UCSD-AML1 (cell line): ENCODE data around the gene FHIT.

Source experiments
- DNase-seq: peaks from one replicate; lab custom pipeline; 2025; ENCODE audit not compliant: unreplicated experiment; lab: John Stamatoyannopoulos, UW

Gene FHIT

DNA sequence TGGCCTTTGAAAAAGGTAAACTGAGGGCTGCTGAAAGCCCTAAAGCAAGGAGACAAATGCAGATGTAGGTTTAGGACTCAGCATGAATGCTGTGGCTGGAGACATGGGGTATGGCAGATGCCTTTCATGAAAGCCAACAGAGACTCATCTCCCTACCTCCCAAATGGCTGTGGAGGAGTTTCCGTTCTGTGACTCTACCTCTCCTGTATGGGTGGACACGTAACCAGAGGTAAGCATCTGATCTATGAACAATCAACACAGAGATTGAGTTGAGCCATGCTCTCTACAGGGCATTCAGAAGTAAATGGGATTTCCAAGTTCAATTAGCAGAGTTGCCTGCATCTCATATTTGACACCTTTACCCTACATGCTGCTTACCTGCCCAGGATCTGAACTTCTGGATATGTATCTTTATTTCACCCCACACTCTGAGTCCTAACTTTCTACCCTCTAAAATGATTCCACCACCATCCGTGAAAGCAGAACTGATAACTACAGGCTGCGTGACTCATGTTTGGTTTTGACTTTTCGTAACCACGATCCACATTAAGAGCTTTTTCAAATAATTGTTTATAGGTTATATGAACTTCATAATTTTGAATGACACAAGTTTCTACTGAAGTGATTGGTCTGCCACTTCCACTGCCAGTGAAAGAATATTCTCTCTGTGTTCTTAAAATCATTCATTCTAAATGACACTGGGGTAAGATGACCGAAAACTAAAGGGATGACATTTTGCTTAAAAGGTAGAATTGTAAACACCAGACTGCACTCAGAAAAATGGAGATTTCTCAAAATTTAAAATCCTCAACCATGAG lies 1058.7 kb downstream of the FHIT start:
- no peak for DNase-seq

DNA sequence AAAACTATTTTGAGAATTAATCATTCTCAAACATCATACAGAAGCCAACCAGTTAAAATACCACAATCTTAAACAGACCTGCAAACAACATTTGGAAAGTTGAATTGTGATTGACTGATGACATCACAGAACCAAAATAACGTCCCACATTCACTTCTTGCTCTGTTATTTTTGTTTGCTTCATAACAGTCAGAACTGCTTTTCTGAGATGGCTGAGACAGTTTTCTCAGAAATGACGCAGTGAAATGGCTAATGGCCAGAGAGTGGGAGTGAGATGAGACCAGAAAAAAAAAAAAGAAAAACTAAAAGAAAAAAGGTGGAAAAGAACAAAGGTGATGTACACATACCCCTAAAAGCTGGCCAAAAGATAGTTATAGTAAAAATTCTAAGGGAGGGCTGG lies 1061.2 kb downstream of the FHIT start:
- DNase-seq = no peak

DNA sequence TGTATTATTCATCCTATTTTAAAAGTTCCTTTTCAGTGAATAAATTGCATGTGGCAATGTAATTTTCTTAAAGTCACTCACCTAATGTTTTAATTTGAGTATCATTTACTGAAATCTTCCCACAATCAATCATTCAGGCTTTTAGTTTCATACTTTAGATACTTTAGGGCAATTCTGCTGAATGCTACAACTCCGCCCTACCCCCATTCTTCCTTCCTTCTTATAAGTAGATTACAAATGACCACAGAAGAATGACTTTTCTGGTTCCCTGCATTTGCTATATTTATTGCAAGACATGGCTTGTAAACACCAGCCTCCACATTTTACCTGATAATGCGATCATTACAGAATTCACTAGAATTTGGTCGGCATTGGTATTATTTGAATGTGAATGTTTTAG lies 1061.9 kb downstream of the FHIT start:
- no peak for DNase-seq

DNA sequence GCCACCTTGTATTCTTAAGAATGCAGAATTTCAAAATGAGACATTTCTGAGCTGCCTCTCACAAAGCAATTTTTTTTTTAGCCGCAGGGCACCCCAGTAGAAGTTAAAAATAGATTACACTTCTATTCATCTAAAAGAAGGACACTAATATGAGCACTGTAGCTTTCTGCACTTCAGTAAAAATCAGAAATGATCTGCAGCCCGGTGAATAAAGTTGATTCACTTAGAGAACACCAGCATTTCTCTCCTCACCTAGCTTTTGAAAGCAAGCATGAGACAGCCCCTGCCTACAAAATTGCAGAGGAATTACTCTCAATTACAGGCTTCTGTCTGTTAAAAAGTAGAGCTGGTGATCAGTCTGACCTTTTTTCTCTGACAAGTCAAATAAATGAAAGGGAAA lies 1062.4 kb downstream of the FHIT start:
- DNase-seq = no peak

DNA sequence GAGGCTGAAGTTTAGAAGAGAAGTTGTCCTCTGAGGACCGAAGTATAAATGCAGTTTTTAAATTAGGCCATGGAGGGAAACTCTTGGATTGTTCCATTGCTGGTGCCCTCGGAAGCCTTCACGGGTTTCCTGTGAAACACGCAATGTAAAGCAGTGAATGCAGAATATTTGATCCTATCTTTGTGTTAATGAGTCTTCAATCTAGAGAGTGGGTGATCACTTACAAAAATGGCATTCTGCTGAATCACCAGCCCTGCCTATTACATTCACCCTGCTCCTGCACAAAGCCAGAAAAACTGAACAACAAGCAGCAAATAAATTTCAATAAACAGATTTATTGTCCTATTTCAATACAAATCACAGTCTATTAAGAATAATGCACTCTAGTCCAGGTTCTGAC lies 1063.9 kb downstream of the FHIT start:
- DNase-seq = no peak

DNA sequence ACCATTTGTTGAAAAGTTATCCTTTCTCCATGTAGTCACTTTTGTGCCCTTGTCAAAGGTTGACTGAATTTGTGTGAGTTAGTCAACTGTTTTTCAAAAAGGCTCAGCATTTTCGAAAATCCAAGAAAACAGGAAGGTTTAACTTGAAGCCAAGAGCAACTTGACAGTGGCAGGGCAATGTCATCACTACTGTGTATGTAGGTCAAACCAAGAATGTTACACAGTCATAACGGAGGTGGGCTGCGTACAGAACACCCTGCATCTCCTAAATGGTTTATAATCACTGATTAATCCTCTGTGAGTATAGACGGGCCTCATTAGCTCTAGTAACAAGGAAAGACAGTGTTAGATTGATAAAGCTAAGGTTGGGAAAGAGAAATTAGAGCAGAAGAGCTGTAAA lies 1064.9 kb downstream of the FHIT start:
- no peak for DNase-seq

DNA sequence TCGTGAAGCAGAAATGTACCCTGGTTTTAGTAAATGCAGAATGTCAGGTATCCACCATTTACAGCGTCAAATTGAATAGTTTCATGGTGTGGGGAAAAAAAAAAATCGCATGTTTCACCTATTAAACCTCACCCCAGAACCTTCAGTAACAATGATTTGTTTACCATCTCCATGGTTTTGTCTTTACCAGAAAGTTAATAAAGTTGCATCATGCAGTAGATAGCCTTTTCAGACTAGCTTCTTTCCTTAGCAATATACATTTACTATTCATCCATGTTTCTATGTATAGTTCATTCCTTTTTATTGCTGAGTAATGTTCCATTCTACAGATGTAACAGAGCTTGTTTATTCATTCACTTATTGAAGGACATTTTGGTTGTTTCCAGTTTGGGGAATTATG lies 1066.1 kb downstream of the FHIT start:
- no peak for DNase-seq

DNA sequence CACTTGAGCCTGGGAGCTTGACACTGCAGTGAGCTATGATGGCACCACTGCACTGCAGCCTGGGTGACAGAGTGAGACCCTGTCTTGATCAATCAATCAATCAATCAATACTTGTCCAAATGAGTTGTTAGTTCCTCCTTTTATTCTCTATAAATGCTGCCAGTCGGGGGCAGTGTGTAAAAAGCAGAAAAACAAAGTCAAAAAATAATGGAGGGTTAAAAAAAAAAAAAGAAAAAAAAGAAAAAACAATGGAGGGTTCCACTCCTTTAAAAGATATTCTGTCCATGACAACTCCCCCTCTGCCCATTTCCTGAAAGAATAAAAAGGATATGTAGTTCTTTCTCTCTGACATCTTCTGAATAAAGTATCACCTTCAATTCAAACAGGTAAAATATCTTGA lies 1068.6 kb downstream of the FHIT start:
- DNase-seq = no peak

DNA sequence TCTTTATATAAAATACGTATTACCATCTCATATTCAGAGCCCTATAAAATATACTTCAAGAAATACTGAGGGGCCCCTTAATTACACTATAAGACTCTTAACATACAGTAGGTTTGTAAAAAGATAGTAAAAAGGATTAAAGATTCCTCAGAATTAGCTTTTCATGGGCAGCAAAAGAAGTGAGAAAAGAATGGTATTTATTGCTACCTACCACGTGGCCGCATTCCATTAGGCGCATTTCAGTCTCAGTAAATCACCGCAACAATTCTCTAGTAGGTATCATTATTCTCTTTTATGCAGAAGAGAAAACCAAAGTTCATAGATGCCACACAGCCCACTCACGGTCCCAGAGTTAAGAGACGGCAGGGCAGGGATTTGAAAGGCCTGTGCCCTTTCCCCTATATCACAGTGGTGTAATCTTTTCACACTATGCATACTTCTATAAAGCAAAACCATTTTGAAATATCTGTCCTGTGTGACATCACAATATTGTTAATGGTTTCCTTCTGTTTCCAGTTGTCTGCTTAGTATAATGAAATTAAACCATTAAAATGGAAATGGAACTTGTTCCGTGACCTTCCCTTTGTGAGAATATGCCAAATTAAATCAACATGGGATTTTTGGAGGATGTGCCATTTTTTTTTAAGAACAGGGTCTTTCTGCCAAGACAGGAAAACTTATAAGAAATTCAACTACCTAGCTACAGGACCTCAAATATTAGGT lies 1072.2 kb downstream of the FHIT start:
- no peak for DNase-seq

DNA sequence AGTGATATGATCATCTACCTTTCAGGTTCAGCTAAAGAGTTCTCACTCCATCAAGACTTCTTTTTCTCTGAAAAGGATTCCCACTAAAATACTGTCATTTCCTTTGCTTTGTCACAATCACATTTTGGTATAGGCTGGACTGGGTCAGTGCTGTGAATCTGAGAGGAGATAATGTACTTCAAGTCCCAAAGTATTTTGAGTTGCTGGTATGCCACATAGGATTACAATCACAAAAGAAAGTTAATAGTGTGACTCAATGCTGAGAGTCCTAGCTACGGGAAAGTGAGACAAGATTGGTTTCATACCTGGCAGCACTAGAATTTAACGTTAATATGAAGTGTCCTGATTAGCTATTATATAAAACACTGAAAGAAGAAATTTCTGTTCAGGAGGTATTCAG lies 1073.5 kb downstream of the FHIT start:
- DNase-seq = no peak

DNA sequence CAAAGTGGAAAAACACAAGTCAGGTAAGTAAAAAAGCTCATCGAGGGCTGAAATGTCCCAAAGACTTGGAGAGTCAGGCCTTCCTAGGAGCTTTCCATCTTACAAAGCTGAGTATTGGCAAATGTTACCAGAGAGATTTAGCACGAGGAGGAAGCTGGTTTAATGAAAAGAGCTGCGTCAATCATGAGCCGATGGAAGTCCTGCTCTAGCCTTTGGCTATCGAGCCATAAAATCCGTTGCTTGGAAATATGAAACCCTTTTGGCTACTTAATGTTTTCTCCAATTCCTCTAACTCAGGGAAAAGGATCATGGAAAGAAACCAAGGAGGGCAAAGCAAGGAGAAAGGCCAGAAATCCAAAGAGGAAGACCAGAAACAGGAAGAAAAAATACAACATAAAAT lies 1074.6 kb downstream of the FHIT start:
- no peak for DNase-seq

DNA sequence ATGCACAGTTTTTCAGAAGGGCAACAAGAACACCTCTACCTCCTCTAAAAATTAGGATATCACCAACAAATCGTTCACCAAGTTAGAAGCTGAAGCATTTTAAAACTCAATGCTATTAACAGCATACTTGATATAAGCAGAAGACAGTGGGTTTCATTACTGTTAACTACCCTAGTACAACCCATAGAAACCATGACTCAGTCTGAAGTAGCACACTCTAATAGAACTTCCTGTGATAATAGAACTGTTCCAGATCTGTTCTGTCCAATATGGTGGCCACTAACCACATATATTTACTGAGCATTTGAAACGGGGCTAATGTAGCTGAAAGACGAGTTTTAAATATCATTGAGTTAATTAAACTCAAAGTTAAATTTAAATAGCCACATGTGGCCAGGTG lies 1075.6 kb downstream of the FHIT start:
- DNase-seq = no peak

DNA sequence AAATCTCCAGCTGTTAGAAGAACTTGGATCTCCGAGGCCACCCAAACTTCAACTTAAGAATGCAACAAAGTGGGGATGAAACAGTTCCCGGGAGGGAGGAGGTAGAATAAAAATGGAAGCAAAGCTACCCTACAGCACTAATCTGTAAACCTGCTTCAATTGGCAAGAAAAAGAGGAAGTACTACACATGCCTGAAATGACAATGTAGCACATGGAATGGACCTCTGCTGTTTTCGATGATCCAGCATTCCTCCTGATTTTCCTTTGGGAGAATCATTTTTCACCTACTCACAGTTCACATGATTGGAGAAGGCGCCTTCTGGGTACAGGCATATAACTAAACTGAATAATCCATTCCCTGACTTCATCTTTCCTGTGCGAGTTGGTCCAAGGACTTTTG lies 1081.5 kb downstream of the FHIT start:
- no peak for DNase-seq

DNA sequence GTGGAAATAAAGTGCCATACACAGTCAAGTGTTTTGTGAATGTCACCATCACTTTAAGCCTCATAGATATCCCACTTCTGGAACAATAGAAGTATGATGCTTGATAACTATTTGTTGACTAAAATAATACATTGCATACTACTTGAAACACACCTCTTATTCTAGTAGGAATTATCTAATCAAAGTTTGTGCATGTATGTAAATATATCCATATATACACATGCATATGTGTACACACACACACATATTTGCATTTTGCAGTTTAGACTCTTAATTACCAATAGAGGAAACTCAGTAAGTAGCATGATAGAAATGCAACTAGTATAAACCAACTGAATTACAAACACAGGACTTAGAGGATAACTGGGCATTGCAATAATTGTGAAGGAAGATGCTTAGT lies 1084.1 kb downstream of the FHIT start:
- no peak for DNase-seq

DNA sequence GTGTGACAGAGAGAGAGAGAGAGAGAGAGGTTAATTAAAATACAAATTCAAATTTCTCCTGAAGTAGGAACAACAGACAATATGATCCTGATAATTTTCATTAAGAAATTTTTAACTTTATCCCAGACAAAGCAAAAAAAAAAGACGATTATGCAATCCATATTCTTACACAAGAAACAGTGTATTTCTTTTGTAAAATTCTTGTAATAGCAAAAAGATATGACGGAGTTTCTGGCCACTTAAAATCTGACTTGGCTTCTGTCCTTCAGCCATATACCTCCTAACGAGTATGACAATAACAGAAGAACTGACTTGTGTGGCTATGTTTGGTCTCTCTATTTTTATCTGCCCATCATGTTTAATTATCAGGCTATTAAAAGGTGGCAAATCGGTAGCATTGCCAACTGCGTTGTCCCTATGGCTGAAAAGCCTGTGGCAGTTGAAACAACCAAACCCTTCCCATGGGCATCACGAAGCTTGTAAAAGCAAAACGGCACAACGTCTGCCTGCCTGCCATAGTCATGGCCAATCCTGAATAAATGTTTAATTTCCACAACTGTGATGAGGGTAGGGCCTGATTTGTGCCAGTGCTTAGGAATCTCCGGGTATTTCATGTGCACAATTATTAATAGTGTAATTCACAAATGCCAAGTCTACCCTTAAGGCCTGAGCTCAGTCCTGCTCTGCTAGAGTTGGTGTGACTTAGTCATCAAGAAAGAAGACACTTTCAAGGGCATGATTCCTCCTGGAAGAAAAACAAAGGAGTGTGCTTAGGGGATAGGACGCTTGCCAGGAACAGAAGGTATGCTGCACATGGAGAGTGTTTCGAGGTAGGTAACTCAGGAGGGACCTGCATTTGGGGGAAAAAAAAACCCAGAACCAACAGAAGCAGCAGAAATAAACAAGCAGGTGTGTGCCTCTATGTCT lies 1090.2 kb downstream of the FHIT start:
- no peak for DNase-seq

DNA sequence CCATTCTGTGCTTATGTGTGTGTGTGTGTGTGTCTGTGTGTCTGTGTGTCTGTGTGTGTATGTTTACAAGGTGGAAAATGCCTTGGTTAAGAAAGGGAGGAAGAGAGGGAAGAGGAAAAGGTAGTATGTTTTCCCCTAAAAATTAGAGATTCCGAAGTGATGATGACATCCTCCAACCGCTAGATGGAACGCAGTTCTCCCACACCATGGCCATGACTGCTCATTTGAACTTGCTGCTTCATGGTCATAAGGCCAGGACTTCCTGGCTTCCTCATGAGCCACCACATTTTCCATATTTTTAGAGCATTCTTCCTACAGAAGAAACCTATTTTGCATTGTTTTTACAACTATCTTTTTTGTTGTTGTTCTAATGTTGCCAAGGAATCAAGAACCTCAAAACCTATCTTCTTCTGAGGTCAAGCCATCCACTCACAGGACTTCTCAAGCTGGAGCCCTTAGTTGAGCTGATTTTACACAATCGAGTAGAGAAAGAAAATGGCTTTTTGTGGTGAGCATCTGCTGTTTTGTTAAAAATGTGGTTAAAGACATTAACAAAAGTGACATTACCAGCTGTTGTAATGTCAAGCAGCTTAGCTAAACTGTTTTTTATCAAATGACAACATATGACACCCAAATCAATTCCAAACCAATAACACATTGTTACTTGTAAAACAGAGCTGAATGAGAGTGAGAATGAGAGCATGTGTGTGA lies 1091.0 kb downstream of the FHIT start:
- DNase-seq = no peak

DNA sequence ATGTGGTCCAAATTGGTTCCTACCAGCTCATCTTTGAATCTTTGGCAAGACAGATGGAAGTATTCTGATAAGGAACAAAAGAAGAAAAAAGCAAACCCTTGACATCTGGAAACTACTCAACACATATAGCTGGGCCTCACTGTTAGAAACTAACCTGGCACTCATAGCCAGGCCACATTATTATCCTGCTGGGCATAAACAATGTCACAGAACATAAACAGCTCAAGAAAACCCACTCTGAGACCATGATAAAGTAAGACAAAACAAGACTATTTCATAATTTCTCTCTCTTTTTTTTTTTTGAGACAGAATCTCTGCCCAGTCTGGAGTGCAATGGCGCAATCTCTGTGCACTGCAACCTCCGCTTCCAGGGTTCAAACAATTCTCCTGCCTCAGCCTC lies 1093.2 kb downstream of the FHIT start:
- DNase-seq = no peak

DNA sequence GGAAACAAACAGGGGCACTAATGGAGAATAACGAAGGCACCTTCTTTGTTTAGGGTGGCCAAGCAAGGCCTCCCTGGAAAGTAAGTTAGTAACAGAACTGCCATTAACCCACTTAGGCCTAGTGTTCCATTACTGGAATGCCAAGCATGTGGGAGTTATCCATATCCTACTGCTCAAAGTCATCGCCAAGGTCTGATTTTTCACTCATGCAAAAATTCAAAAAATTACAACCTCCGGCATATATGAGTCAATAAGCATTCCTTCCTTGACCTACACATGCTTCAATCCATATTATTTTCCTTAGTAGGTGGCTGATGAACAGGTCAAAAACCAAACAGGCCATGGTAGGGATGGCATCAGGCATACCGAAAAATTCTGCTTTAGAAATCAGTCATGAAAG lies 1097.2 kb downstream of the FHIT start:
- DNase-seq = no peak

DNA sequence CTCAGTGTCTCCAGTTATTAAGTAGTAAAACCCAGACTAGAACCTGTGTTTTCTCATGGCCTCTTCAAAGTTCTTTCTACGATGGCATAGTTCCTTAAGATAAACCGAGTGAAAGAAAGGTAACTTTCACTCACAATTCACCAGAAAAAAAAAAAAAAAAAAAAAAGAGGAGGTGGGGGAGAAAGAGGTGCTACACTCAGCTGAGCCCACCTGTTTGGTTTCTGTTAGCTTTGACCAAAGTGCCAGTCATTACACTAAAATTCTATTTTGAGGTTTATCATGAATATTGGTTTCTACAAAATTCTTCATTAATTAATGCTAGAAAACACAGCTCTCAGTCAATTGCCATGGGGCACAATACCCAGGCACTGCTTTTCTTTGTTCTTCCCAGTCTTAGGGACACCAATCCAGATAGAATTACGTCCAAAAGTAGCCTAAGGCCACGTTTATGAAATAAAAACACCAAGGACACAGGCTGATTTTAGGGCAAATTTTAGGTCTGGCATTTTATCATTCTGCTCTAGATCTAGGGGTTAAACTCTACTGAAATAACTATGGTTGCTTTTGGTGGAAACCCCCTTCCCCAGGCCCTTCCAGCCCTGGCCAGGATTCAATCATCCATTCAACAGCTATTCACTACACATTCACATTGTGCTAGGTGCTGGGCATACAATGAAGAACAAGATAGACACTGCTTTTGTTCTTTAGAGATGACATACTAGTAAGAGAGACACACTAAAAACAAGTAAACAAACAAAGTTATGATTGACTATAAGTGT lies 1097.8 kb downstream of the FHIT start:
- no peak for DNase-seq

DNA sequence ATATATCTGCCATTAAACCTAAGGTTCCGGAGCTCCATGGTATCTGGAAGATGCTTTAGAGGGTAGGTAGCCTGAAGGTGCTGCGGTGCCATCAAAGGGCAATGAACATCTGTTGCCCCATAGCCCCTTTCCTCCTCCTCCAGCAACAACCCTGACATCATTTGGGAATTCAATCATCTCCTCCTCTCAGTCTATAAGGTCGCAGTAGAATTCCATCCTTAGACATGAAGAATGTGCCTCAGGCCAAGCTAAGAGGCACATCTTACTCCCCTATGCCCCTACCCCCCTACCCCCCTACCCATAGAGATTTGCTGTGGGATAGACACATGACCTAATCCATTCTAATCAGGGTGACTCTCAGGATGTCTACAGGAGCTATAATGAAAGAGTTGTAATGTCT lies 1101.8 kb downstream of the FHIT start:
- DNase-seq = no peak
